IPS DF 19.7 (cell line): ENCODE measurements around the gene C6orf132.

Experiments
- DNase-seq: peaks from one replicate; pipeline ENCODE4 v3.0.0-alpha.2; 2013; ENCODE audit warnings: low read depth, low spot score

C6orf132 gene

GRCh38 chr6:42135161-42135560, 7.3 kb downstream of the C6orf132 start:
- no peak for DNase-seq

- DNase-seq, result no peak
These were observed 8.5 kb downstream of the C6orf132 start for GRCh38 chr6:42133926-42134325.

GRCh38 chr6:42131531-42131930, 10.9 kb downstream of the C6orf132 start:
- DNase-seq, result no peak

- no peak for DNase-seq
These were observed 13.1 kb downstream of the C6orf132 start for GRCh38 chr6:42129360-42129676.

GRCh38 chr6:42128460-42129359, 13.7 kb downstream of the C6orf132 start:
- no peak for DNase-seq

- no peak for DNase-seq
These were observed 16.8 kb downstream of the C6orf132 start for GRCh38 chr6:42125663-42126062.

- DNase-seq, result no peak
These were observed 17.2 kb downstream of the C6orf132 start for GRCh38 chr6:42125231-42125630.

- no peak for DNase-seq
These were observed 18.1 kb downstream of the C6orf132 start for GRCh38 chr6:42124223-42124836.

GRCh38 chr6:42123379-42124103, 18.9 kb downstream of the C6orf132 start:
- DNase-seq, result no peak

GRCh38 chr6:42120895-42121865, 21.2 kb downstream of the C6orf132 start:
- no peak for DNase-seq

GRCh38 chr6:42118162-42119001, 24.0 kb downstream of the C6orf132 start:
- no peak for DNase-seq

GRCh38 chr6:42117843-42118161, 24.6 kb downstream of the C6orf132 start:
- no peak for DNase-seq

GRCh38 chr6:42113936-42114636, 28.3 kb downstream of the C6orf132 start:
- DNase-seq, result no peak

GRCh38 chr6:42112351-42112750, 30.1 kb downstream of the C6orf132 start:
- DNase-seq, result no peak

GRCh38 chr6:42110683-42111082, 31.7 kb downstream of the C6orf132 start:
- DNase-seq, result no peak

- no peak for DNase-seq
These were observed 34.3 kb downstream of the C6orf132 start for GRCh38 chr6:42108071-42108470.

GRCh38 chr6:42106112-42107023, 36.1 kb downstream of the C6orf132 start:
- DNase-seq, result no peak

GRCh38 chr6:42105709-42106108, 36.7 kb downstream of the C6orf132 start:
- DNase-seq, result no peak

GRCh38 chr6:42105156-42105648, 37.2 kb downstream of the C6orf132 start:
- no peak for DNase-seq
